Prostate gland (tissue), 2 donors: Measurements from ENCODE around the gene VAV3.

Experiments
- POLR2A ChIP-seq: fragments of 450-650 bp; IDR thresholded peaks from one replicate; pipeline ENCODE4 v1.6.1; 2016; ENCODE audit warnings: antibody characterized with exemption, mild to moderate bottlenecking
- TF ChIP-seq, protein P1 (sequence below), 4 experiments: fragments of 200-600 bp in 2 of 4; fragments of 450-650 bp in 2 of 4; sonication (generic) in 2 of 4; IDR thresholded peaks; 1 replicate in 3 of 4; 2 replicates in 1 of 4; pipeline ENCODE4 v1.5.1; 2016 to 2019; ENCODE audit warnings: antibody characterized with exemption in 4 of 4, mild to moderate bottlenecking in 2 of 4, moderate library complexity in 2 of 4

DNA sequence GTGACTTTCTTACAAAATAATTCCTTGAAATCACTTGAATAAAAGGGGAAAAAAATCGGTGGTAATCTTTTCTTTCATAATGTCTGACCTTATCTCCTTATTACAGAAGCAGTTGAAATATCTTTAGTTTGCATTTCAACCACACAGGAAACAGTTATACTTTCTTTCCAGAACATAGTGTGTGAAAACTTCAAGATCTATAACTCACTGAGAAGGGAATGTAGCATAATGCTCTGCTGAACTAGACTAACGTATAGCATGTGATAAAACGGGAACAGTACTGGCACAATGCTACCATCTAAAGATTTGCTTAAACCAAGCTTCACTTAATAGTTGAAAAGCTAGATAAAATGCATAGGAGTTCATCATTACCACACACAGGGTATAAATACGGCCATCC lies 45.0 kb downstream of the VAV3 start:
- no peak for TF ChIP-seq POLR2A
- TF ChIP-seq, protein P1, sequence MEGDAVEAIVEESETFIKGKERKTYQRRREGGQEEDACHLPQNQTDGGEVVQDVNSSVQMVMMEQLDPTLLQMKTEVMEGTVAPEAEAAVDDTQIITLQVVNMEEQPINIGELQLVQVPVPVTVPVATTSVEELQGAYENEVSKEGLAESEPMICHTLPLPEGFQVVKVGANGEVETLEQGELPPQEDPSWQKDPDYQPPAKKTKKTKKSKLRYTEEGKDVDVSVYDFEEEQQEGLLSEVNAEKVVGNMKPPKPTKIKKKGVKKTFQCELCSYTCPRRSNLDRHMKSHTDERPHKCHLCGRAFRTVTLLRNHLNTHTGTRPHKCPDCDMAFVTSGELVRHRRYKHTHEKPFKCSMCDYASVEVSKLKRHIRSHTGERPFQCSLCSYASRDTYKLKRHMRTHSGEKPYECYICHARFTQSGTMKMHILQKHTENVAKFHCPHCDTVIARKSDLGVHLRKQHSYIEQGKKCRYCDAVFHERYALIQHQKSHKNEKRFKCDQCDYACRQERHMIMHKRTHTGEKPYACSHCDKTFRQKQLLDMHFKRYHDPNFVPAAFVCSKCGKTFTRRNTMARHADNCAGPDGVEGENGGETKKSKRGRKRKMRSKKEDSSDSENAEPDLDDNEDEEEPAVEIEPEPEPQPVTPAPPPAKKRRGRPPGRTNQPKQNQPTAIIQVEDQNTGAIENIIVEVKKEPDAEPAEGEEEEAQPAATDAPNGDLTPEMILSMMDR (IDR thresholded peaks at IDR 0.05): no peak
